HG02763 (cell line): ENCODE results near the gene TNFRSF13B.
"Not testable (repeated sequence)": the region's sequence is repeated elsewhere in the genome, so short reads cannot be mapped to it uniquely, and the experiment has no call there.

ENCODE experiments used
- ATAC-seq: cut with Tn5 transposase; IDR thresholded peaks from one replicate; pipeline ENCODE4 v1.9.1; 2021; ENCODE audit warnings: mild to moderate bottlenecking, moderate library complexity; ENCODE audit not compliant: unreplicated experiment

TNFRSF13B gene

GRCh38 chr17:16928406-16929034, 43.4 kb downstream of the TNFRSF13B start:
- ATAC-seq = no peak

GRCh38 chr17:16927641-16928321, 44.1 kb downstream of the TNFRSF13B start:
- ATAC-seq = no peak

GRCh38 chr17:16926571-16927451, 45.1 kb downstream of the TNFRSF13B start:
- no peak for ATAC-seq

GRCh38 chr17:16926061-16926511, 45.8 kb downstream of the TNFRSF13B start:
- ATAC-seq = no peak

- ATAC-seq = no peak
Measured at GRCh38 chr17:16925461-16926060, 46.4 kb downstream of the TNFRSF13B start.

- ATAC-seq = no peak
Measured at GRCh38 chr17:16924696-16925440, 47.0 kb downstream of the TNFRSF13B start.

GRCh38 chr17:16923904-16924695, 47.8 kb downstream of the TNFRSF13B start:
- ATAC-seq = no peak

GRCh38 chr17:16923097-16923903, 48.6 kb downstream of the TNFRSF13B start:
- ATAC-seq = no peak

- no peak for ATAC-seq
Measured at GRCh38 chr17:16922386-16923096, 49.4 kb downstream of the TNFRSF13B start.

- ATAC-seq = not testable (repeated sequence)
Measured at GRCh38 chr17:16921451-16921850, 50.5 kb downstream of the TNFRSF13B start.

- ATAC-seq = no peak
Measured at GRCh38 chr17:16920628-16921020, 51.3 kb downstream of the TNFRSF13B start.

GRCh38 chr17:16919663-16920627, 52.0 kb downstream of the TNFRSF13B start:
- no peak for ATAC-seq

- ATAC-seq = no peak
Measured at GRCh38 chr17:16918443-16918842, 53.5 kb downstream of the TNFRSF13B start.

- ATAC-seq = no peak
Measured at GRCh38 chr17:16917671-16918394, 54.1 kb downstream of the TNFRSF13B start.

- no peak for ATAC-seq
Measured at GRCh38 chr17:16916557-16916920, 55.4 kb downstream of the TNFRSF13B start.

GRCh38 chr17:16915752-16916556, 56.0 kb downstream of the TNFRSF13B start:
- ATAC-seq = no peak
